ENCODE results near the gene CHMP1B. TPM values are rescaled to one million over a fixed set of nuclear protein-coding genes. Genes with fewer than 3 reads are reported as not detected.
A peak's percentile ranks its signal among the peaks of the same experiment; 100 is the strongest.

The CHMP1B gene
- total and polyA plus RNA-seq, 9 of the 15 experiments (the other 6 are each of a cell fraction or from before 2014, with no cell fraction given): 12.3 to 29.9 (median 19.0) TPM

DNA sequence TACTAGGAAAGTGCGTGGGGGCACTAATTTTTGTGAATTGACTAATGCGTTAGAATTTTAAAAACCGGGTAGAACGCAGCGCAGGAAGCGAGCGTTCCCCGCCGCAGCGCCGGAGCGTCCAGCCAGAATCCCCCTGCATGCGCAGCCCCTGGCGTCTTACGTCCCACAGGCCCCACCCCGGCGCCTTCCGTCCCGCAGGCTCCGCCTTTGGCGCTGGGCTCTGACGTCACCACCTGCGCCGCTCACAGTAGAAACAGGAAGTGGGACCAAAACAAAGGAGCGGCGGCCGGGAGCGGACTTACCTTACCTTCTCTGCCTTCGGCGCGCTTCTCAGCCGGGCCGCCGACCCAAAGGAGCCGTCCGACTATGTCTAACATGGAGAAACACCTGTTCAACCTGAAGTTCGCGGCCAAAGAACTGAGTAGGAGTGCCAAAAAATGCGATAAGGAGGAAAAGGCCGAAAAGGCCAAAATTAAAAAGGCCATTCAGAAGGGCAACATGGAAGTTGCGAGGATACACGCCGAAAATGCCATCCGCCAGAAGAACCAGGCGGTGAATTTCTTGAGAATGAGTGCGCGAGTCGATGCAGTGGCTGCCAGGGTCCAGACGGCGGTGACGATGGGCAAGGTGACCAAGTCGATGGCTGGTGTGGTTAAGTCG is at the start of gene CHMP1B (continued):
- TF ChIP-seq HDAC8 (tag; IDR thresholded peaks at IDR 0.05): no peak
- no peak for TF ChIP-seq ZNF239 (CRISPR knock-in tag; IDR thresholded peaks at IDR 0.05)
- peak; percentile 85 for TF ChIP-seq RBBP5 (IDR thresholded peaks at IDR 0.05; ENCODE audit: borderline replicate concordance, insufficient read depth, low read length, poor library complexity, severe bottlenecking)
- no peak for TF ChIP-seq ZNF785 (CRISPR knock-in tag; IDR thresholded peaks at IDR 0.05)
- no peak for TF ChIP-seq PURB (CRISPR knock-in tag; IDR thresholded peaks at IDR 0.05; ENCODE audit: low read depth)
- TF ChIP-seq E2F3 (CRISPR knock-in tag; IDR thresholded peaks at IDR 0.05): no peak
- no peak for TF ChIP-seq ZFPM2 (CRISPR knock-in tag; IDR thresholded peaks at IDR 0.05)
- TF ChIP-seq, protein P1, sequence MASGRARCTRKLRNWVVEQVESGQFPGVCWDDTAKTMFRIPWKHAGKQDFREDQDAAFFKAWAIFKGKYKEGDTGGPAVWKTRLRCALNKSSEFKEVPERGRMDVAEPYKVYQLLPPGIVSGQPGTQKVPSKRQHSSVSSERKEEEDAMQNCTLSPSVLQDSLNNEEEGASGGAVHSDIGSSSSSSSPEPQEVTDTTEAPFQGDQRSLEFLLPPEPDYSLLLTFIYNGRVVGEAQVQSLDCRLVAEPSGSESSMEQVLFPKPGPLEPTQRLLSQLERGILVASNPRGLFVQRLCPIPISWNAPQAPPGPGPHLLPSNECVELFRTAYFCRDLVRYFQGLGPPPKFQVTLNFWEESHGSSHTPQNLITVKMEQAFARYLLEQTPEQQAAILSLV (tag; IDR thresholded peaks at IDR 0.05): no peak
- TF ChIP-seq POLR3G (IDR thresholded peaks at IDR 0.05; ENCODE audit: extremely low read depth, insufficient read length, insufficient replicate concordance): no peak
- TF ChIP-seq ZNF263 (CRISPR knock-in tag; IDR thresholded peaks at IDR 0.05; ENCODE audit: borderline replicate concordance): no peak
- peak; percentile 96 for TF ChIP-seq HNRNPLL (IDR thresholded peaks at IDR 0.05; ENCODE audit: low read depth, low read length, poor library complexity, severe bottlenecking)
- TF ChIP-seq MAFF (IDR thresholded peaks at IDR 0.05; ENCODE audit: low read length): no peak
- TF ChIP-seq ZNF184 (CRISPR knock-in tag; IDR thresholded peaks at IDR 0.05): no peak
- TF ChIP-seq ZBED1 (IDR thresholded peaks at IDR 0.05): 0 out of 2 replicates have a peak, but pooled peaks have one; percentile 12
- no peak for TF ChIP-seq ZNF507 (tag; conservative IDR thresholded peaks at IDR 0.05)
- no peak for TF ChIP-seq BACH1 (tag; IDR thresholded peaks at IDR 0.05)
- peak; percentile 97 for TF ChIP-seq ATF1 (CRISPR knock-in tag; IDR thresholded peaks at IDR 0.05)
- peak; percentile 99 for TF ChIP-seq ATF1 (tag; IDR thresholded peaks at IDR 0.05)
- TF ChIP-seq, protein P2, sequence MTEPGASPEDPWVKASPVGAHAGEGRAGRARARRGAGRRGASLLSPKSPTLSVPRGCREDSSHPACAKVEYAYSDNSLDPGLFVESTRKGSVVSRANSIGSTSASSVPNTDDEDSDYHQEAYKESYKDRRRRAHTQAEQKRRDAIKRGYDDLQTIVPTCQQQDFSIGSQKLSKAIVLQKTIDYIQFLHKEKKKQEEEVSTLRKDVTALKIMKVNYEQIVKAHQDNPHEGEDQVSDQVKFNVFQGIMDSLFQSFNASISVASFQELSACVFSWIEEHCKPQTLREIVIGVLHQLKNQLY (CRISPR knock-in tag; conservative IDR thresholded peaks at IDR 0.05): 0 out of 4 replicates have a peak, but pooled peaks of 1 of the 2 experiments have one; percentile 53
- no peak for TF ChIP-seq SREBF2 (CRISPR knock-in tag; IDR thresholded peaks at IDR 0.05)
- TF ChIP-seq RBFOX2 (IDR thresholded peaks at IDR 0.05; ENCODE audit: low read depth, low read length): peak; percentile 97
- TF ChIP-seq IRF2 (CRISPR knock-in tag; IDR thresholded peaks at IDR 0.05): no peak
- peak; percentile 44 for TF ChIP-seq ZFP36 (IDR thresholded peaks at IDR 0.05; ENCODE audit: low read depth, low read length, partially characterized antibody)
- no peak for TF ChIP-seq BRF1 (IDR thresholded peaks at IDR 0.05; ENCODE audit: borderline replicate concordance, extremely low read depth, insufficient read length)
- TF ChIP-seq, protein P3, sequence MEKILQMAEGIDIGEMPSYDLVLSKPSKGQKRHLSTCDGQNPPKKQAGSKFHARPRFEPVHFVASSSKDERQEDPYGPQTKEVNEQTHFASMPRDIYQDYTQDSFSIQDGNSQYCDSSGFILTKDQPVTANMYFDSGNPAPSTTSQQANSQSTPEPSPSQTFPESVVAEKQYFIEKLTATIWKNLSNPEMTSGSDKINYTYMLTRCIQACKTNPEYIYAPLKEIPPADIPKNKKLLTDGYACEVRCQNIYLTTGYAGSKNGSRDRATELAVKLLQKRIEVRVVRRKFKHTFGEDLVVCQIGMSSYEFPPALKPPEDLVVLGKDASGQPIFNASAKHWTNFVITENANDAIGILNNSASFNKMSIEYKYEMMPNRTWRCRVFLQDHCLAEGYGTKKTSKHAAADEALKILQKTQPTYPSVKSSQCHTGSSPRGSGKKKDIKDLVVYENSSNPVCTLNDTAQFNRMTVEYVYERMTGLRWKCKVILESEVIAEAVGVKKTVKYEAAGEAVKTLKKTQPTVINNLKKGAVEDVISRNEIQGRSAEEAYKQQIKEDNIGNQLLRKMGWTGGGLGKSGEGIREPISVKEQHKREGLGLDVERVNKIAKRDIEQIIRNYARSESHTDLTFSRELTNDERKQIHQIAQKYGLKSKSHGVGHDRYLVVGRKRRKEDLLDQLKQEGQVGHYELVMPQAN (IDR thresholded peaks at IDR 0.05; ENCODE audit: borderline replicate concordance): peak; percentile 91
- no peak for TF ChIP-seq TCF7 (IDR thresholded peaks at IDR 0.05; ENCODE audit: borderline replicate concordance)
- TF ChIP-seq NBN (IDR thresholded peaks at IDR 0.05; ENCODE audit: low read depth): peak; percentile 91
- TF ChIP-seq PHB (CRISPR knock-in tag; IDR thresholded peaks at IDR 0.05): no peak
